Astrocyte (in vitro differentiated cells and primary cell): Measurements from ENCODE around the gene FUT9.

Source experiments
- EZH2 ChIP-seq: IDR thresholded peaks from 2 replicates; pipeline ENCODE4 v1.6.1; 2012; ENCODE audit warnings: mild to moderate bottlenecking, low read length, inconsistent platforms; ENCODE audit not compliant: insufficient read depth
- TF ChIP-seq, protein P1 (sequence below): IDR thresholded peaks from 2 replicates; pipeline ENCODE4 v1.5.1; 2011; ENCODE audit warnings: low read depth, mild to moderate bottlenecking, inconsistent platforms, low read length, moderate library complexity; ENCODE audit not compliant: insufficient read depth

DNA sequence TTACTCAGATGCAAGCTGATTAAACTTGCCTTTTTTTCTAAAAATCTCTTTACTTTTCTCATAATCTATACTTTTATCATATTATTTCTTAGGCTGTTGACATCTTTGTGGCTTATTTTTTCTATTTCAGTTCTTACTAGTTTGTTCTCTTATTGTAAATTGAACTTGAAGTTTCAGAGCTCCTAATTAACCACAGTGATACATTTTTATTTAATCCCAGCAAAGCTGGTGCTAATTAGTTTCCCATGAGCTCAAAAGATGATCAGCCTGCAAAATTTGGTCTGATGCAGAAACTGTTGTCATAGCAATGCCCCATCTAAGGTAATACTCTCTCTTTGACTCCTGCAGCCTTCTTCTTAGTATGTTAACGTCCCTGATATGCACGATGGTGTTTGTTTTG is 170.3 kb downstream of the FUT9 start:
- TF ChIP-seq, protein P1, sequence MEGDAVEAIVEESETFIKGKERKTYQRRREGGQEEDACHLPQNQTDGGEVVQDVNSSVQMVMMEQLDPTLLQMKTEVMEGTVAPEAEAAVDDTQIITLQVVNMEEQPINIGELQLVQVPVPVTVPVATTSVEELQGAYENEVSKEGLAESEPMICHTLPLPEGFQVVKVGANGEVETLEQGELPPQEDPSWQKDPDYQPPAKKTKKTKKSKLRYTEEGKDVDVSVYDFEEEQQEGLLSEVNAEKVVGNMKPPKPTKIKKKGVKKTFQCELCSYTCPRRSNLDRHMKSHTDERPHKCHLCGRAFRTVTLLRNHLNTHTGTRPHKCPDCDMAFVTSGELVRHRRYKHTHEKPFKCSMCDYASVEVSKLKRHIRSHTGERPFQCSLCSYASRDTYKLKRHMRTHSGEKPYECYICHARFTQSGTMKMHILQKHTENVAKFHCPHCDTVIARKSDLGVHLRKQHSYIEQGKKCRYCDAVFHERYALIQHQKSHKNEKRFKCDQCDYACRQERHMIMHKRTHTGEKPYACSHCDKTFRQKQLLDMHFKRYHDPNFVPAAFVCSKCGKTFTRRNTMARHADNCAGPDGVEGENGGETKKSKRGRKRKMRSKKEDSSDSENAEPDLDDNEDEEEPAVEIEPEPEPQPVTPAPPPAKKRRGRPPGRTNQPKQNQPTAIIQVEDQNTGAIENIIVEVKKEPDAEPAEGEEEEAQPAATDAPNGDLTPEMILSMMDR, result no peak
- TF ChIP-seq EZH2, result no peak
